Ramos (cell line): Measurements from ENCODE around the gene XAB2.

Source experiments
- in situ Hi-C: fragments of 300-500 bp; cut with MboI; formaldehyde crosslinking; loops from one replicate; pipeline ENCODE4 v1.14.3; 2022; ENCODE audit warnings: low sequenced_read_pairs; ENCODE audit not compliant: unreplicated experiment

Gene XAB2

DNA sequence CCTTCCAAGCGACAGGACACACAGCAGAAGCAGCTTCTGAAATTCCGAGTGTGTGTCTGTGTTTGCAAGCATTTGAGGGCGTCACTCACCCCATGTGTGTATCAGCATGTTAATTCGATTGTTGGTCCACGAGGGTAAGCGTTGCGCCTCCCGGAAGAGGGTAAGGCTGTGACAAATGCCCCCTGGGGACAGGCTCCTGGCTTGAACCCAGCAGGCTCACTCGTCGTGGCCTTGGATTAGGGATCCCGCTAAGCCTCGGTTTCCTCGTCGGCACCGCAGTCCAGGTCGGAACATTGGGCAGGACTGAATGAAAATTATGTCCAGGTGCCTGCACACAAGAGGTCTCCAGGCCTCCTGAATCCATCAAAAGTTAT, 7.0 kb upstream of the XAB2 start:
- in situ Hi-C loops = no loop called here

DNA sequence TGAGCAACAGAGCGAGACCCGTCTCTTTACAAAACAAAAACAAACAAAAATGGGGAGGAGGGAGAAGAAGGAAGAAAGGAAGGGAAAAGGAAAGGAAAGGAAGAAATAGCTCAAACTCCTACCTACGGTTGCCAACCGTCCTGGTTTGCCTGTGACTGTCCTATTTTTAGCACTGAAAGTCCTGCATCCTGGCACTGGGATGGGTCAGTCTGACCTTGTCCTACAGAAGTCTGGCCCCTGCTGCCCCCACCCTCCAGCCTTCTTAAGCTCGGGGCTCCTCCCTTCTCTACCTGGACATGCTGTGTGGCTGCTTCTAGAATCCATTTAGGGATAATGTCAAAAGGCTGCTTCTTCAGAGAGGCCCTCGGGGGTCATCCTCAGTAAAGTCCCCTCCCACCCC, 6.3 kb upstream of the XAB2 start:
- in situ Hi-C loops = no loop called here

DNA sequence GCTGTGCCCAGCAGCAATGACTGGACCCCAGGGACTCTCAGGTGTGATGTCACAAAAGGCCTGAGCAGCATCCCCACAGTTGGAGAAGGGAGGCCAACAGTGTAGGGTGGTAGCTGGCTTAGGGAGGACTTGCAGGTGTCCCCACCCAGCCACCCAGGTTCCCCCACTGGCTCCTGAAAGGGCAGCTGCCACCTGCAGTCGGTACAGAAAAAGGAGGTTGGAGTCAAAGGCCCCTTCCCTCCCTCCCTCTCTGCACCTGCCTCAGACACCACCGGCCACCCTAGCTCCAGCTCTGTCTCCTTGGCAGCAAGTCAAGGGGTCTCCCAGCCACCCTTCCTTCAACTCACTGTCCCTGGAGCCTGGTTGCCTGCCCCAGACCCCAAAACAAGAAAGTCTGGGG, 4.4 kb upstream of the XAB2 start, which contains the start of gene PCP2:
Gene PCP2 (minus strand): TSS at position 22 of the 400 bp plus-strand sequence. CDS start 262 bp downstream, outside the sequence.
- in situ Hi-C loops = no loop called here

DNA sequence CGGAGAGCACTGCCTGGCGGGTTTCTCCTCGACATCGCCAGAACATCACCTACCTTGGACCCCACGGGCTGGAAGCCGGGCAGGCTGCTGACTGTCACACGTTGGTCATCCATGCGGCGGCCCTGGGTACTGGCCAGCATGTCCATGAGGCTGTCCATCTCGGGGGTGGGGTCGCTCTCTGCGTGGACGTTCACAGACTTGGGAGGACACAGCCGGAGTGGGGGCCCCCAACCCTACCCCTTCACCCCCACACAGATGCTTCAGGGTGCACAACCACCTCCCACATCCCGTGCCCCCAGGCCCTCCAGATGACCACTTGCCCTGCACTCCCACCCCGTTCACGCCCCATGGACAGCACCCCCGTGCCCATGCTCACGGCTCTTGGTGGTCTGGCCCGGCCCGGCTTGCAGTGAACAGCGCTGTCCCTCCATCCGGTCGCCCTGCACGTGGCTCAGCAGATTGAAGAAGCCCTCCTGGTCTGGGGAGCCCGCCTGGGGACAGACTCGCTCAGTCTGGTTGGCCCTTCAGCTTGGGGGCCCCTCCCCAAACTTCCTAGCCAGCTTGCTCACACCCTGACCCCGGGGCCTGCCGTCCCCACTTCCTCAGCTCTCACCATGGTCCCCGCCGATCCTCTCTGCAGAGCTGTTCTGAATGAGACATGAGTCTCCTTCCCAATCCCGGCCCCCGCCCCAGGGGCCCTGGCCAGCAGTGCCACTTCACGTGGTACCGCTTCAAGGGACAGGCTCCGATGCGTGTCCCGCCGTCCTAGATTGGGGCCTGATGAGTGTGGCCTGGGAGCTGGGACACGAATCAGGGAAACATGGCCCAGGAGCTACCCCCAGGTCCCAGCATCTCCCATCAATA, 3.2 kb upstream of the XAB2 start:
- in situ Hi-C loops = no loop called here

DNA sequence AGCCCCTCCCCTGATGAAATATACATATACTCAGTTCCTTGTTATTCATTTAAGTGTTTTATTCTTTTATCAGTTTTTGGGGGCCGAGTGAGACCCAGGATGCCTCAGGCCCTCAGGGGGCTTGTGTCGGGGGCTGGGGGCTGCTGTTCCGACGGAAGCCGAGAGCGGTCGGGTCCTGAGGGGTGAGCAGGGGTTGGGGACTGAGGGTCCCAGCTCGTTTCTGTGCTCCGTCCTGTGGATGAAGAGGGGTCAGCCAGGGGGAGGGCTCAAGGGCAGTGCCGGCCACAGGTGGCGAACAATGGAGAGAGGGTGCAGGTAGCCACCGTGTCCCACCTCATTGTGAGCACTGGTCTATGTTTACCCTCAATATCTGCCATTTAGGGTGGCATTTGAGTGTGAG, 2.2 kb upstream of the XAB2 start:
- in situ Hi-C loops = no loop called here

DNA sequence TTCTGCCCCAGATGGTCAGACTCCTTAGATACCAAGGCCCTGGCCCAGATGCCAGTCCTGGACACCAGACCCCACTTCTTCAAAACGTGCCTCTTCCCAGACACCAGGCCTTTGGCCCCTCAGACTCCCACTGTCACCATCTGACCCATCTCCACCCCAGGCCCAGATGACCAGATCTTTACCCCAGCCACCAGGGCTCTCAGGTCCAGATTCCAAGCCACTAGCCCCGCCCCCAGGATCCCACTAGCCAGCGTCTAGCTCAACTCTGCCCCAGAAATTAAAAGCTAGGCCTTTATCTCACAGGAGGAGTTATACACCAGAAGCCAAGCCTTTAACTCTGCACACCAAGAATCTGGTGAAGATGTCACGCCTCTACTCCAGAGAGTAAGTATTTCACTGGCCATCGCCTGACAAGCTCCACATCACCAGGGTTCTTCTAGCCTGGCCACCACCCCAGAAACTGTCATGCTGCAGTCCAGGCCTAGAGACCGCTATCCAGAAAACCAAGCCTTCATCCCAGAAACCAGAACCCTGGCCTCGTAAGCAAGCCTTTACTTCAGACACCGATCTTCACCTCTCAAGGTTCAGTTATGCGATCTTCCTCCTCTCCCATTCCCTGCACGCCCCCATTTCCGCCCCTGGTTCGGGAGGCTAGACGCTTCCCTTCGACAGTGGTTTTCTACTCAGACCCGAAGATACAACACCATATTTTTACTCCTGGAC, 595 bp downstream of the XAB2 start:
- in situ Hi-C loops = no loop called here

DNA sequence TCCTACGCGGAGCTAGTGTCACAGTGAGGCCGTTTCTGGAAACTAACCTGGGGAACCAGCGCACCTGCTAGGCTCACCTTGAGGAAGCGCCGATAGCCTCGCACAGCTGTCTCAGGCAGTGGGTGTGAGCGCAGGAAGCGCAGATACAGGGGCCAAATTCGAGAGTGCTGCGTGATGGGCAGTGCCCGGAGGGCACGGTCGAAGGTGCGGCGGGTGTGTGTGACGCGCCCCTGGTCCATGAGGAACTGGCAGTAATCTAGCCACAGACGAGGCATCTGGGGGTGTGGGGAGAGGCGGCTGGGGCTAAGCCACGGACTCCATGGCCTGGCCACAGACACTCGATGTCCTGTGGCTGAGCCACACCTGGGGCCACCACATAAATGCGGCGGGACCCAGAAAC, 2.2 kb downstream of the XAB2 start:
- in situ Hi-C loops = no loop called here

DNA sequence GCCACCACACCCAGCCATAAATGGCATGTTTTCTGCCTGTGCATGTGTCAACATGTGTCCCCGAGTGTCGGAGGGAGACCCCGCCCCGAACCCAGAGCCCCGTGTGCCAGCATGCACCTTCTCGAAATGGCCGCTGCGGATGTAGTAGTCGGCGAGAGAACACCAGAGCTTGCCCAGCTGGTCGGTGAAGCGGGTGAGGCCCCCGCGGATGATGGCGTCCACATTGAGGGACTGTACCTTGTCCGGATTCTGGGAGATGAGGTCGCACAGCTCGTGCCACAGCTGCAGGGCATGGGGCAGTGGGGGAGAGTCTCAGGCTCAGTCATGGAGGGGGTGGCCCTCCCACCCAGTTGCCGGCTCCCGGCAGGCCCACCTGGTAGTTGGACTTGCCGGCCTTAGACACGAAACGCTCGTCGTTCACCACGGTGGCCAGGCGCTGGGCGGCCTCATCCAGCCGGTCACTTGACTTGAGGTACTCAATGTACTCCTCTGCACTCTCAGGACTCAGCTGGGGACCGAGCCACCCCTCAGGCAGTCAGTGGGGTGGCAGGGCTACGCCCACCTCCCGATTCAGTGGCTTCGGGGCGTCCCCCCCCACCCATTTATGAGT, 3.5 kb downstream of the XAB2 start:
- in situ Hi-C loops = no loop called here

DNA sequence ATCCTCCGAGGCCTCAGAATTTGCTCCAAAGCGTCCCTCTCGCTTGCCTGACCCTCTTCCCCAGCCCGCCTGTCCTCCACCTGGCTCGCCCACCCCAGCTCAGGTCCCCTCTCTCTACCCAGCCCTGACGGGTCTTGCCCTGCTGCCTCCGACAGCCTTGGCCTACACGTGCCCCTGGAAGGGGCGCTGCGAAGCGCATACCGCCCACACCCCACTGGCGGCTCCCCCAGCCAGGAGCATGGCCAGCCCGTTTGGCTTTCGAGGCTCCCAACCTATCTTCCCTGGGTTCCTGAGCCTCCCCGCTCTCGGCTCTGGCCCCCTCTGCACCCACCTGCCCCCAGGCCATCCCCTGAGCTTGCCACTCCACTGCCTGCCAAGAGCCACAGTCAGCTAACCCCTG, 4.5 kb downstream of the XAB2 start:
- in situ Hi-C loops = no loop called here

DNA sequence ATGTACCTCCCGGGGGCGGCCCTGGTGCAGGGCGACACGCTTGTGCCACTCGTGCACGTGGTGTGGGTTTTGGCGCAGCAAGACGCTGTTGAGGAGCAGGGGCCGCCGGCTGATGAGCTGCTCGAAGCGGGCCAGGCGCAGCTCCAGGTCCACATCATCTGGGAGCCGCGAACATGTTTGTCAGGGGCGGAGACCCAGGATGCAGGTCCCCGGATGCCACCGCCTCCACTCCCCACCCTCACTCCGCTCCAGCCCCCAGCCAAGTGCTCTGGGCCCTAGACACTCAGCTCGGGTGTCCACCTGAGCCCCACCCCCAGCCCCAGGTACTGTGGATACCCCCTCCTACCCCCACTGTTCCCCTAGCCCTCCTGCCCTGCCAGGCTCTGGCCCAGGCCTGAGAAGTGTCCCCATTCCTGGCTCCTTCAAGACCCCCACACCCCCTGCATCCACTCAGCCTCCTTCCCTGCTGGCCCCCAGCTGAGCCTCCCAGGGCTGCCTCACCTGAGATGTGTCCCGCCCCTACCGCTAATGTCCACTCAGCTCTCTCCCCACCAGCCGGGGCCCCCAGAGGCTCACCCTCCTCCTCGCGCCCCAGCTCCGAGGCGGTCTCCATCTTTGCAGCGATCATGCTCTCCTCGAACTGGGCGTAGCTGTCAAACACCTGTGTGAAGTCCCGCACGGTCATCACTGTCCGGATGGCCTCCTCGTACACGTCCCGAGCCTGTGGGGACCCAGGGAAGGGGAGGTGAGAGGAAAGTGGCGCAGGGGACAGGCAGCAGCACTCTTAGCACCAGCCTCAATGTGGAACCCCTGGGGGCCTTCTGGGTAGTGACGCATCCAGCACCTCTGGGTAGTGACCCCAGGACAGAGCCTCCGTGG, 5.4 kb downstream of the XAB2 start:
- in situ Hi-C loops = no loop called here

DNA sequence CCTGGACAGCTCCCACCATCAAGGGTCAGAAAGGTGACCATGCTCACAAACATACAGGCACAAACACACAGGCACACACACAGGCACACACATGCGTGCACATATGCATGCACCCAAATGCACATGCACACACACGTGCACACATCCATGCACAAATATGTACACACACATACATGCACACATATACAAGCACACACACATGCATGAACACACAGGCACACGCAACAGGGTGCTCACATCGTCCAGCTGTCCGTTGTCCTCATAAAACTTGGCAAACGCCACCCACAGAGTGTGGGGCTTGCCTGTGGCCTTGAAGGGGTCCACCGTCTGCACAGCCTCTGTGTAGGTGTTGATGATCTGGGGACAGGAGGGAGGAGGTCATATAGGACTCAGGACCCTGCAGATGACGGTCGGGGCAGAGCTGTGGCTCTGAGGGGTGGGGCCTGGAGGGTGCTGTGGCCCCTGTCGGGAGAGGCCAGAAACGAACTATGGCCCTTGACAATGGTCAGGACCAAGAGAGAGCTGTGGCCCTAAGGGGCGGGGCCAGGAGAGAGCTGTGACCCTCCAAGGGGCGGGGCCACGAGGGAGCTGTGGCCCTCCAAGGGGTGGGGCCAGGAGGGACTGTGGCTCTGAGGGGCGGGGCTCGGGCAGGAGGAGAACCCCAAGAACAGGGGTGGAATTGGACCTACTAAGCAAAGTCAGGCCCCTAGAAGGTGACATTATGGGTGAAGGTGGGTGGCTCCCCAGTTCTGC, 6.2 kb downstream of the XAB2 start:
- in situ Hi-C loops = no loop called here

DNA sequence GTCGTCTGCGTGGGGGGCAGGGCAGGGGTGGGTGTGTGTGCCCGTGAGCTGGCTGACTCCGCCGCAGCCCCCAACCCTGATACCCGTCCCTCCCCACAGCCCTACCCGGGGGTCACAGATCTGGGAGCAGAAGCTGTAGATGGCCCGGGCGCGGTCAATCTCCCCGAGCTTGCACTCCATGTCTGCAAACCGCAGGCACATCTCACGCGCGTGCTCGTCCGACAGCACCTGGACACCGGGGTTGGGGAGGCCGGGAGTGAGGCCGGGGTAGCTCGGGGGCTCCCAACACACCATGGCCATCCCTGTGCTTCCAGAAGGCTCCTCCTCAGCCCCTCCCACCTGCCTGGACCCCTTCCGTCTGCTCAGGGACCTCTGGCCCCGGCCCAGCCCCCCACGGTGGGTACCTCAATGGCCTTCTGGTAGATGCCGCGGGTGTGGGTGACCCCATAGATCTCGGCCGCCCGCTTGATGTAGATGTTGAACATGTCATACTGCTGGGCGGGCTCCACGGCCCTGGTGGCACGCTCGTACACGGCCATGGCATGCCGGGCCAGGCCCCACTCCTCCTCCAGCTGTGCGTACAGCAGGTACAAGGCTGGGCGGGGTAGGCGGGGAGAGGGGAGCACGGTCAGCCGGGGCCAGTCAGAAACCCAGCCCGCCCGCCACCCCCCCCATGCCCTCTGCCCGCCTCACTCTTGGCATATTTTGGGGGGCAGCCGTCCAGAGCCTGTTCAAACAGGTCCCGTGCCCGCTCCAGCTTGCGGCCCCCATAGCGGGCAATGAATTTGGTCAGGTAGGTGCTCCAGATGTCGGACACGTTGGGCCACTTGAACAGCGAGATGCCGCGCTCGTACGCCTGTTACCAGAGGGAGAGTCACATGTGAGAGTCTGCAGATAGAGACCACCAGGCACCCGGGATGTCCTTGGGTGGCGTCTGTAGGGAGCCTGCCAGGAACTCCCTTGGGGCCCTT, 8.6 kb downstream of the XAB2 start:
- in situ Hi-C loops = no loop called here

DNA sequence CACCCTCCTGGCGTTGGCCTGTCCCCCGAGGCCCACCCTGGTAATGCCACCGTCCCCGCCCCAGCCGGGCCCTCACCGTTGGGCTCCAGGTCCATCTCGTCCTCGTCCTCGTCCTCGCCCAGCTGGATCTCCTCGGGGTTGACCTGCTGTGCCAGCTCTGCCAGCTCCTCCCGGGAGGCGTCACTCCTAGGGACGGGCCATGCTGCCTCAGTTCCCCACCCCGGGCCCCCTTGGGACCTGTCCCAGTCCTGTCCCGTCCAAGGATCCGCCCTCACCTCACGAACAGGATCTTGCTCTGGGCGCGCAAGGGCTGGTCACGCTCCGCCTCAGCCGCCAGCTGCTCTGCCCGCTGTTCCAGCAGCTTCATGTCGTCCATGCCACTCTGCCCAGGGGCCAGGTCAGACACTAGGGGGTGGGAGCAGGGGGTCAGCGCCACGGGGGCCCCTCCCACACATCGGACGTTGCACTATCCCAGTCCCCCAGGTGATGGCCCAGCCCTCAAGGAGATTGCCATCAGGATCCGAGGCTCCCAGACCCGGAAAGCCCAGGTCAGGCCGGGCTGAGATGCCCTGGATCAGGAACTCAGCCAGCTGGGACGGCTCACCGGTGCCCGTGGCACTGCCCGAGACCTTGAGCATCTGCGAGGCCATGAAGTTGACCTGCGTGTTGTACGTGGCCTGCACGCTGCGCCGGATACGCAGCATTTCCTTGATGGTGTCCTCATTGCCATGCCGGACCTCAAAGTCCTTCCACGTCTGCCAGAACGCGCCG, 9.5 kb downstream of the XAB2 start:
- in situ Hi-C loops = no loop called here

DNA sequence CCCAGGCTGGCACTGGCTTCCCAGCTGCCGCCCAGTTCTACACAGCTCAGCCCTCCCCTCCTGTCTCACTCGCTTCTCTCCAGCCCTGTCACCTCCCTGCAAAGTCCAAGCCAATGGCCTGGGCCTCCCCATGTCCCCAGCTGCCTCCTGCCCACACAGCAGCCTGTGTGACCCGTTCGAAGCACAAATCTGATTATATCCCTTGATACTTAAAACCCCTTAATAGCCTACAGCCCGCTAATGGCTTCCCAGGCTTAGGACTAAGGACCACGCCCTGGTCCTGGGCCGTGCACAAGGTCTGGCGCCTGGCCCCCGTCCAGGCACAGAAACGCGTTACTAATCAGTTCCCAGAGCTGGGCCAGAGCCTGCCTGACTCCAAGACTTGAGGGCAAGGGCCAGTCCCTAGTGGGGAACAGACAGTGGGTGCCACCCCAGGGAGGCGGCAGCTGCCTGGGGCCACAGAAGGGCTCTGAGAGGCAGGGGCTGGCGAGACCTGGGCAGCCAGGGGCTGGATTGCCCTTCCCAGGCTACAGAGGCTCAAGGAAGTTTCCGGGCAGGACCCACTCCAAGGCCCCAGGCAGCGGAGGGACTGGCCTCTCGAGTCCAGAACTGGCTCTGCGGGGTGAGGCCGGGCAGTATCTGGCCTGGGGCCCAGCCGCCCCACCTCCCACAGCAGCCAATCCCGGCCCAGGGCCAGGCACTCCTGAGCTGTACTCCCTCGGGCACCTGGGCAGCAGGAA, 10.4 kb downstream of the XAB2 start:
- in situ Hi-C loops = no loop called here

DNA sequence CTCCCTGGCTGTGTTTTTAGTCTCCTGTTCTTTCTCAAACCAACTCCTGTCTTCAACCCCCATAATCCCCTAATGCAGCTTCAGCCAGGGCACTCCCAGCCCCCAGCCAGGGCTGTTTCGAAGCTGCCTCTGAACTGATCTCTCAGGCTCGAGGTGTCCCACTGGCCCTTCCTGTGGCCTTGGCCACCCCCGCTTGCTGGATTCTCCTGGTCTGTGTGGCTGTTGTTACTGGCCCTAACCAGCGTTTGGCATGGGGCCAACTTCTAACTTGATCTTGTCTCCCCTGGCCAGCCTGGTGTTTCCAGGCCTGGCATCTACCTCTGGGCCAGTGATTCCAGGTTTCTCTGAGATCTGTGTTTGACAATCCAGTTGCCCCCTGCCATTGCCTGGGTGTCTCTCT, 11.0 kb downstream of the XAB2 start:
- in situ Hi-C loops = no loop called here

DNA sequence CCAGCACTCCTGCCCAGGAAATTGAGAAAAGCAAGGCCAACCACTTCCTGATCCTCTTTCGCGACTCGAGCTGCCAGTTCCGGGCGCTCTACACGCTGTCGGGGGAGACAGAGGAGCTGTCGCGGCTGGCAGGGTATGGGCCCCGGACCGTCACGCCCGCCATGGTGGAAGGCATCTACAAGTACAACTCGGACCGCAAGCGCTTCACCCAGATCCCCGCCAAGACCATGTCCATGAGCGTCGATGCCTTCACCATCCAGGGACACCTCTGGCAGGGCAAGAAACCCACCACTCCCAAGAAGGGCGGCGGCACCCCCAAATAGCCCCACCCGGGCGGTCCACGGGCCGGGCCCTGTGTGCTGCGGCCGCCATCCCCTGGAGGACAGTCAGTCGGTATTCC, 11.6 kb downstream of the XAB2 start:
- in situ Hi-C loops = no loop called here

DNA sequence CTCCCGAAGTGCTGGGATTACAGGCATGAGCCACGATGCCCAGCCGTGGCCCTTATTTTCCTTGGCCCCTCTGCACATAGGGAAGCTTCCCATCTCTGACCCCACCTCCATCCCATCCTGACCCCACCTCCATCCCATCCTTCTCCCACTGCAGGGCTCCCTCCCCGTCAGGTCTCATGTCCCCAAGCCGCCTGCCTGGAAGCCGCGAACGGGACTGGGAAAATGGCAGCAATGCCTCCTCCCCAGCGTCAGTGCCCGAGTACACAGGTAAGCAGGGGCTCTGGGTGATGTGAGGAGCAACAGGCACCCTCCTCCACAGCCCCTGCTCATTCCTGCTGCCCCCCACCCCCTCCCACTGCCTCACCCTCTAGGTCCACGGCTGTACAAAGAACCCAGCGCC, 12.2 kb downstream of the XAB2 start:
- in situ Hi-C loops = no loop called here
